GM12872 (cell line): ENCODE measurements around the gene B3GLCT.

Experiments used
- CTCF ChIP-seq: IDR thresholded peaks from 3 replicates; pipeline ENCODE4 v1.5.1; 2011; ENCODE audit warnings: low read depth, mild to moderate bottlenecking, low read length, moderate library complexity; ENCODE audit not compliant: insufficient read depth

Gene B3GLCT

GRCh38 chr13:31261241-31261640 lies 61.5 kb downstream of the B3GLCT start:
- no peak for TF ChIP-seq CTCF

- TF ChIP-seq CTCF = no peak
Observed at GRCh38 chr13:31263346-31263745, 63.6 kb downstream of the B3GLCT start.

- TF ChIP-seq CTCF = no peak
Observed at GRCh38 chr13:31264151-31264550, 64.4 kb downstream of the B3GLCT start.

GRCh38 chr13:31267126-31267784 lies 67.5 kb downstream of the B3GLCT start:
- no peak for TF ChIP-seq CTCF

- TF ChIP-seq CTCF = no peak
Observed at GRCh38 chr13:31274390-31274789, 74.6 kb downstream of the B3GLCT start.

GRCh38 chr13:31276421-31276820 lies 76.6 kb downstream of the B3GLCT start:
- TF ChIP-seq CTCF = no peak

GRCh38 chr13:31278869-31279268 lies 79.1 kb downstream of the B3GLCT start:
- no peak for TF ChIP-seq CTCF
